GF-D8 (cell line): ENCODE measurements around the gene PEA15.

Experiments
- DNase-seq: peaks from one replicate; lab custom pipeline; 2025; lab: John Stamatoyannopoulos, UW

PEA15 gene

DNA sequence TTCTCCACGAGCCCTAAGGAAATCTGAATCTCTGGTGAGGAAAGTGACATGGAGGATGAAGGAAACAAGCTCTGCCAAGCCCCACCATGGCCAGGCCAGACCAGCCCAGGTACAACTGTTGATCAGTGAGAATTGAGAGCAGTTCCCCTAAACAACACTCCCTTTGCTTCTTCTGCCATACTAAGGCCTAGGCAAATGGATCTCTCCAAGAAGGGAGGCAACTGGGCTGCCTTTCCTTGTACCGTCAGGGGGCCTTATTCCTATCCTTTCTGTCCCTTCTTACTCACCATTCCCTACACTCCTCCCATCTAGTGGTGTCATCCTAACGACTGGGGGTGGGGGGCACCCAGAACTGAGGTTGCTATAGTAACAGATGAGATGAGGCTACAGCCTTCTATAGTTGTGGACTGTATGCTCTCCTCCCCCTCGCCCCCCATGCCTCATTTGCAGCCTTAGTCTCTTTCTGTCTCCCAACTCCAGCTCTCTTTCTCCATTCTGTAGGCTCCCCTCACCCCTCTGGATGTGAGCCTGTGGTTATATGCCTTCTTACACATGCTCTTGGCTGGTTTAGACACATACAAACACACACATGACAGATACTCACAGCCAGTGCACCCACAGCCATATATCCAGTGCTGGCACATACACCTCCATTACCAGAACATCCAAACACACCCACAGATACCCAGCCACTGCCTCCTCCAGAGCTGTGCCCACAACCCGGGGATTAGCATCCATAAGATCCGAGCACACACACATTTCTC is 3.6 kb downstream of the PEA15 start:
- no peak for DNase-seq

DNA sequence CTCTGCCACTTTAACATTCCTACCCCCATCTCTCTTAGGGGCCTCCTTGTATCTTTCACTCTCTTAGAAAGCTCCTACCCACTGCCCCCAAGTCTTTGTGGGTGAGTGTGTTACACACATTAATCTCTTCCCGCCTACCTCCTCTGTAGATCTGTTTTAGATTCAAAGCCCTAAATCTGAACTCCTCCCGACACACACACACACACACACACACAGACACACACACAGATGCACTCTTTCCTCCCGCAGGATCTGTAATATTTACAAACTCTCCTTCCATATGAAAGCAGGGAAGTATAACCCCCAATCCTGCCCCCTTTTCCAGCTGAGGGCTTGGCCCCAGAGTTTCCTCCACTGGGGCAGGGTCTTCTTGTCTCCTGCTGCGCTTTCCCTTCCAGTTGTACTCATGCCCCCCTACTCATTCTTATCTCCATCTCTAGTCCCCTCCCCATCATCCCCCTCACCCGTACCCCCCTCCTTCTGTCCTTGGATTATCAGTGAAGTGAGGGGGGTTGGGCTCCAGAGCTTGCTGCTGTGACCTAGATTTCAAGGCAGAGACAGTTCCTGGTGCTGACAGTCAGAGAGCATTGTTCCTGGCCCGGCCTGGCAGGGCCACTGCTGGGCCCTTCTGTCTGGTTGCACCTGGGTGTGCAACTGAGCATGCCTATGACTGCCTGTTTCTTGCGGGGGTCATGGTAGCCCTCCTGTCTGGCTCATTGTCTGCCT is 4.3 kb downstream of the PEA15 start:
- DNase-seq, result no peak

- no peak for DNase-seq
Observed at GRCh38 chr1:160210561-160210960, 5.4 kb downstream of the PEA15 start.

DNA sequence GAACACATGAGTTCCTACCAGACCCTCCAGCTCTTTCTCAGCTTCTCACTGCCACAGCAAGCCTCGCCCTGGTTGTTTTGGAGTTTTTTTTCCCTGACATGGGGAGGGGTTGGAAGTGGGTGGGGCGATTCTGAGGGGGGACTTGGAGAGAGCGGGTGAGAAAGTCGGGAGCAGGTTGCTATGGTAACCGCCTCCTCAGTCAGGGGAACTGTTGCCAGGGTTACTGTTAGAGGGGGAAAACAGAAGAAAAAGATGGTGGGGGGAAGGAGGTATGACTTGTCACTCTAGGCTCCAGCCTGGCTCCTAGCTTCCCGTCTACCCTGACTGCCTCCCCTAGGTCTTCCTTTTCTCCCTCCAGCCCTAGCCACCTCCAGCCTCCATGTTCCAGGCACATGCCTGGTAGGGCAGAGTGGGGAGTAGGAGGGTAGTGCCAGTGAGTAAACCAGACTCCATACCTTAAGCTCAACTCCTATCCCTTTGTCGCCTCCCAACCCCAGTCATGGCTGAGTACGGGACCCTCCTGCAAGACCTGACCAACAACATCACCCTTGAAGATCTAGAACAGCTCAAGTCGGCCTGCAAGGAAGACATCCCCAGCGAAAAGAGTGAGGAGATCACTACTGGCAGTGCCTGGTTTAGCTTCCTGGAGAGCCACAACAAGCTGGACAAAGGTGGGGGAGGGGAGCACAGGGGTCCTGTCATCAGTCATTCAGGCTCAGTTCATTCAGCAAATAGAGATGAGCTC is 6.0 kb downstream of the PEA15 start:
- DNase-seq, result no peak

- no peak for DNase-seq
Observed at GRCh38 chr1:160214481-160215140, 9.4 kb downstream of the PEA15 start.

DNA sequence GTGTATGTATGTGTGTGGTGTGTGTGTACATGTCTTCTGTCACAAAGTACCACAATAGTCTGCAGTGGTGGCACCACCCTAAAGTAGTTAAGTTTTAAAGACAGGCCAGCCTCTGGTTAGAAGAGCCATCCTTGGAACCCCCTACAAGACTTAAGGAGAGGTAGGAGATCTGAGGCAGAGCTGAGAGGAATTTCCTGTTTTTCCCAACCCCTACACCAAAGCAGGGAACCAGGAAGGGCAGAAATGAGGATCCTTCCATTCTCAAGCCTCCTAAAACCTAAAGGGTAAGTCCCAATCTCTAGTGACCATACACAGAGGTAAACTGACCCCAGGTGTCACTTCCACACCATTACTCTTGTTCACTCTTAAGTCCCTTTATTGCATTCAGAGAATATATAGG is 11.1 kb downstream of the PEA15 start:
- no peak for DNase-seq

DNA sequence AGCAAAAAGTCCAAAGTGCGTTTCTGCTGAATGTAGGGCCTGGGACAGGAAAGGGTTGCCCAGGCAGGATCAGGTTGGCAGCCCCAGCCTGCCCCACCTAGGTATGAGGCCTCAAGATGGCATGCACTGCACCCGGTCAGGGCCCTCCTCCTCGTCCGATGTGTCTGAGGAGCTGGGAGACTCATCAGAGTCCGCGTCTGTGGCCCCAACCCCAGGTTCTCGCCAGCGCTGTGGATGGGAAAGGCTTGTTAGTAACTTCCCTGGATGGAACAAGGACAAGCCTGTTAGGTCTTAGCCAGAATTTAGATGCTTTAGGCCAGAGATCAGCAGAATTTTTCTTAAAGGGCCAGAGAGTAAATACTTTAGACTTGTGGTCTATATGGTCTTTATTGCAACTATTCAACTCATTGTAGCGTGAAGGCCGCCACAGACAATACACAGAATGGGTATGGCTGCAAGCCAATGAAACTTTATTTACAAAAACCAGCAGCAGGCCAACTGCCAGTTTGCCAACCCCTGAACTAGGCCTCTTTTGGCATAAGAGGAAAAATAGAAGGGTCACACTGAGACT is 12.4 kb downstream of the PEA15 start:
- DNase-seq, result no peak

GRCh38 chr1:160219062-160219929 is 14.1 kb downstream of the PEA15 start:
- no peak for DNase-seq

DNA sequence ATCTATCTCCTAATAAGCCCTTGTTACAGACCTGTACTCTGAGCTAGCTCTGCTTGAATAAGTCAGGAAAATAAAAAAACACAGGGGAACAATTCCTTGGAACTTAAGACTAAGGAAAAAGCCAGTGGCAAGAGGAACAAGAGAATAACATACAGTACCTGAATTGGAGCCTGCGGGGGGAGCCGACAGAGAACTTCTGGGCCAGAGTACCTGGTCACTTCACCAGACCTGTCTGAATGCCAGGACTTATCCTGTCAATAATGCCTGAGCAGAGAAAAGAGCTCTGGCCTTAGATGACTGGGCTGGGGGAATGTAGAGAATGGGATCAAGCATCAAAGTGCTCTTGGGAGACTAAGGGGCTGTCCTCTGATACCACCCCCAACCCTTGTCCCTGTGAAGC is 15.1 kb downstream of the PEA15 start:
- no peak for DNase-seq

DNA sequence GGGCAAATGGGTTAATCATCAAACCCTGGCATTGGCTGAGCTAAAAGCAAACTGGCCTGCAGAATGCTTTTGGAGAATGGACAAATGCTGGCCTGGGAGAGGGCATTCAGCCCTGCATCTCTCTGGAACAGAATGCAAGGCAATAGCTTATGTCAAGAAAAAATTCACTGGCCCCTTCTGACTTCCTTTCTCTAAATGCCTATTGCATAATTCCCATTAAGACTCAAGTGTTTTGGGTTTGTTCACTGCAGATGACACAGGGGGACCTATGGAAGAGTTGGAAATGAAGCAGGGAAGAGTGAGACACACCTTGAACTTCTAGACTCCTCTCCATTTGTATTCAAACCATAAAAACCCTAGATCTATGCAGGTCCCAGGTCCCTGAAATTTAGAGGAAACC is 15.9 kb downstream of the PEA15 start:
- no peak for DNase-seq

GRCh38 chr1:160222546-160222945 is 17.4 kb downstream of the PEA15 start:
- DNase-seq, result no peak

DNA sequence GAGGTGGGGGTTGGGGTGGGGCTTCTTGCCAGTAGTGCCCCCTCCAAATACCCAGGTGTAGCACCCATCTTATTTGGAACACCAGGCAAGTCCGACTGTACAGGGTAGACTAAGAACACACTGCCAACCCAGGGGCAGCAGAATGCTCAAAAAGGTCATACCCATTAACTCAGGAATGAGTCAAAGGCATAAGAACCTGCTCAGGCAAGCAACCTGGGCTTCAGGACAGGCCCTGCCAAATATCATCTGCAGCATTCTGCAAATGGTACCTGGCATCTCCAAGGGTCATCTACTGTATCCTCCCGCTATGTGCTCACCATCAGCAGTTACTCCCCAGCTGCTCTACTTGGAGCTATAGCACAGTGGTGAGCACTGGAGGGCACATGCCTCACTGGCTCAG is 19.4 kb downstream of the PEA15 start:
- no peak for DNase-seq

DNA sequence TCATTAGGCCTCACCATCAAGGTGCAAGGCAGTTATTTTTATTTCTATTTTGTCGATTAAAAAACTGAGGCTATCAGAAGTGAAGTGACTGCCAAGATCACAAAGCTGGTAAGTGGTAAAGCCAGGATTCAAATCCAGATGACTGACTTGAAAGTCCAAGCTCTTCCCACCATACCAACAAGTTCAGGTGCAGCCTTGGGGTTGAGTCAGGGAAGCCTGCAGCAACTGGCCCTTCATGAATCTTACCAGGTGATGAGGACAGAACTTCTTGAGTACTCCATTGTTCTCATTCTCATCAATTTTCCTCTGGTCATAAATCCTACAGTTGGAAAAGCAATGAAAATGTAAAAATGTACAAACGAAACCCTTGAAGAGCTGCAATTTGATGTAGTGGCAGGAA is 20.2 kb downstream of the PEA15 start:
- DNase-seq, result no peak

DNA sequence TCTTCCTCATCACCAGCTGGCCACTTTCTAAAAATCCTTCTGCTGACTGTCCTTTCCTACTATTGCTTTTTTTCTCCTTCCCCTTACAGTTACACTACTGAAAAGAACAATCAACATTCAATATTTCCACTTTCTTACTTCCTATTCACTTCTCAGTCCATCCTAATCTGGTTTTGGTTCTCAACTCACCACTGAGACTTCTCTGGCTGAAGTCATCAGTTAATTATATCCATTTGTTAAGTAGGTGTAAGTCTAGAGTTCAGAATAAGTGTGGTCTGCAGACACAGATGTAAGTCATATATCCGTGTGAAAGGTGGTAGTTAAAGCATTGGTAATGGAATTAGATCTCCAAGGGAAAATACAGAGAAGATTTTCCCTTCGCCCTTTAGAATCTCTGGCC is 21.4 kb downstream of the PEA15 start:
- DNase-seq, result no peak

DNA sequence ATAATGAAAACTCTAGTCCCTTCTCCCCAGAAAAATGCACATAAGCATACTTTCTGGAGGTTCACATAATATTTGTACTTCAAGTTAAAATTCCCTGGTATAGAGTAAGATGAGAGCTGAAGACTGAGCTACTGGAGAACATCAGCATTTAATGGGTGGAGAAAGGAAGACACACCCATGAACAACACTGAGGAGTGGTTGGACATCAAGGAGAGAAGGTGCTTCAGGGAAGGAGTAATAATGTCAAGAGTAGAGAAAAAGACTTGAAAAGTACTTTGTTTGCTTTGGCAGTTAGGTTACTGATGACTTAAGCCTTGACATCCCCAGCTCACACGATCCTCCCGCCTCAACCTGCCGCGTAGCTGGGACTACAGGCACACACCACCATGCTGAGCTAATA is 21.9 kb downstream of the PEA15 start:
- DNase-seq, result no peak

GRCh38 chr1:160227561-160227960 is 22.4 kb downstream of the PEA15 start:
- DNase-seq, result no peak

DNA sequence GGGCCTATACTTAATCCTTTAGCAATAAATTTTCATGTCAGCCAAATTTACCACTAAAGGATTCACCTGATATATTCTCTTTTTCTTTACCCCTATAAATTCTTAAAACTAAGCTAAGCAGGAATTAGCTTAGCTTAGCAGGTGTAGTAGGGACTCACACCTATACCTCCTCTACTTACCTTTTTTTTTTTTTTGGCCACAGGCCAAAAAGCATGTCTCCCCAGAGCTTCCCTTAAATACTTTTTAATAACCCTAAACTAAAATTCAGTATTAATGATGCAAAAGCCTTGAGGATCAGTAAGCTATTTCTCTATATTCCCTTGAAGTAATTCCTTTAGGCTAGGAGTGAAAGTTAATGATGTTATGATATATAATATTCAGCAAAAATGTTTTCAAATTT is 23.2 kb downstream of the PEA15 start:
- DNase-seq, result no peak

GRCh38 chr1:160232911-160233310 is 27.7 kb downstream of the PEA15 start:
- no peak for DNase-seq

DNA sequence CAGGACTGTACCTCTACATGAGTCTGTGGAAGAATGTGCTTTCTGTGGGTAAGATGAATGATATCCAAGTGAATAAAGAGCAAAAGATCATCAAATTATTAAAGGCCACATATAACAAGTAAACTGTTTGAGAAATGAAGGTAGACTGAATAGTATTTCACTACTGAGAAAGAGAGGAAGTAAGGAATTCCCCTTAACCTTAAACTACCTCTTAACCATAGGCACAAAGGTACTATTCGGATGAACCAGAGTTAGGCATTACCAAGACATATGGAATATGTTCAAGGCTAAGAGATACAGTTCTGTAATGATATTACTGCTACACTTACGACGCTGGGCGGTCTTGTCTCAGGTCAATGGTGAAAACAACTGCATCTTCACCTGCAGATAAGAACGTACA is 31.6 kb downstream of the PEA15 start:
- DNase-seq, result no peak

DNA sequence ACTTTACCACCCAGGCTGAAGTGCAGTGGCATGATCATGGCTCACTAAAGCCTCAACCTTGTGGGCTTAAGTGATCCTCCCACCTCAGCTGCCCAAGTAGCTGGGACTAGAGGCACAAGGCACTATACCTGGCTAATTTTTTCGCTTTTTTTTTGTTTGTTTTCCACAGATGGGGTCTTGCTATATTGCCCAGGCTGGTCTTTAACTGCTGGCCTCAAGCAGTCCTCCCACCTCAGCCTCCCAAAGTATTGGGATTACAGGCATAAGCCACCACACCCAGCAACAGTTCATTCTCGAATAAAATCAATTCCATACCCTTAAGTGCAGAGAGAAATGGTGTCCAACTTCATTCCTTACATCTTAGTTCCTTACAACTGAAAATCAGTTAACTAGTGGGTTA is 32.4 kb downstream of the PEA15 start:
- DNase-seq, result no peak

DNA sequence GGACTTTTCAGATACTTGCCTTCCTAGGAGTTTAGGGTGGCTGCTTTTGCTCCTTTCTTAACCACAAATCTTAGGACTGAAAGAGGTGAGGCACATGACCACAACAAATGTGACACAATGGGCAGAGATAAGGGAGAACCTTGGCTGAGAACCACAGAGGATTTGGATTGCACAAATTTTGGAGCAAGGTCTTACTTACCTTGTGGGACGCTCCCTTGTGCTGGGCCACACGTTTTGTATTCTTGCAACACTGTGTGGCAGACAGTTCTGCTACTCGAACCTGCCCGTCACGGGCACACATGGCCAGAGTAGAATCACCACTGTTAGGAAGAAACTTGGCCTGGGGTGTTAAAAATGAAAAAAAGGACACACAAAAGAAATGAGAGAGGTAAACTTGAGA is 33.2 kb downstream of the PEA15 start:
- no peak for DNase-seq
